OCI-LY3 (cell line): ENCODE data around the gene SMIM43.

Experiments
- H2AFZ ChIP-seq: fragments of 200-600, 300-600 bp; shearing (Covaris generic); 2 replicates; pipeline ENCODE4 v1.6.0; 2014; ENCODE audit warnings: antibody characterized with exemption, low read depth, low read length
- H3K27ac ChIP-seq: fragments of 200-600, 300-600 bp; sonication (generic); 2 replicates; pipeline ENCODE4 v1.5.1; 2014; ENCODE audit warnings: mild to moderate bottlenecking, low read length, moderate library complexity, mixed read lengths
- H3K27me3 ChIP-seq: fragments of 200-600, 300-600 bp; sonication (generic); 2 replicates; pipeline ENCODE4 v1.6.1; 2014; ENCODE audit warnings: low read depth, low read length, mixed read lengths
- H3K36me3 ChIP-seq: fragments of 200-600, 300-600 bp; sonication (generic); replicated peaks from 2 replicates; pipeline ENCODE3; 2014; ENCODE audit warnings: low read depth, low read length, mixed read lengths
- H3K4me1 ChIP-seq: fragments of 300-600, 200-600 bp; sonication (generic); 2 replicates; pipeline ENCODE4 v1.6.1; 2014; ENCODE audit warnings: low read length, mixed read lengths
- H3K4me2 ChIP-seq: fragments of 200-600, 300-600 bp; sonication (generic); 2 replicates; pipeline ENCODE4 v1.6.1; 2014; ENCODE audit warnings: low read length, mixed read lengths
- H3K4me3 ChIP-seq: fragments of 300-600, 200-600 bp; sonication (generic); 2 replicates; pipeline ENCODE4 v1.5.1; 2014; ENCODE audit warnings: antibody characterized with exemption, mild to moderate bottlenecking, low read length, moderate library complexity
- H3K79me2 ChIP-seq: fragments of 300-600, 200-600 bp; shearing (Covaris generic); 2 replicates; pipeline ENCODE4 v1.6.1; 2014; ENCODE audit warnings: mild to moderate bottlenecking, low read length, mixed read lengths
- H3K9ac ChIP-seq: fragments of 300-600, 200-600 bp; shearing (Covaris generic); 2 replicates; pipeline ENCODE4 v1.6.0; 2014; ENCODE audit warnings: mild to moderate bottlenecking, low read length, moderate library complexity
- H3K9me3 ChIP-seq: fragments of 200-600, 300-600 bp; shearing (Covaris generic); 2 replicates; pipeline ENCODE4 v1.6.1; 2014; ENCODE audit warnings: low read length, mixed read lengths; ENCODE audit not compliant: insufficient read depth
- H4K20me1 ChIP-seq: fragments of 200-600, 300-600 bp; sonication (generic); 2 replicates; pipeline ENCODE4 v1.6.1; 2016; ENCODE audit warnings: low read length, mixed read lengths; ENCODE audit not compliant: insufficient read depth
- EZH2phosphoT487 ChIP-seq: fragments of 200-600 bp; shearing (Covaris generic); IDR thresholded peaks from 2 replicates; pipeline ENCODE4 v1.6.1; 2018; ENCODE audit warnings: antibody characterized with exemption, mixed run types, low read depth
- TF ChIP-seq, protein P1 (sequence below): fragments of 200-600, 300-600 bp; sonication (generic); IDR thresholded peaks from 2 replicates; pipeline ENCODE4 v1.5.1; 2014; ENCODE audit warnings: antibody characterized with exemption, low read length, low read depth

The SMIM43 gene

DNA sequence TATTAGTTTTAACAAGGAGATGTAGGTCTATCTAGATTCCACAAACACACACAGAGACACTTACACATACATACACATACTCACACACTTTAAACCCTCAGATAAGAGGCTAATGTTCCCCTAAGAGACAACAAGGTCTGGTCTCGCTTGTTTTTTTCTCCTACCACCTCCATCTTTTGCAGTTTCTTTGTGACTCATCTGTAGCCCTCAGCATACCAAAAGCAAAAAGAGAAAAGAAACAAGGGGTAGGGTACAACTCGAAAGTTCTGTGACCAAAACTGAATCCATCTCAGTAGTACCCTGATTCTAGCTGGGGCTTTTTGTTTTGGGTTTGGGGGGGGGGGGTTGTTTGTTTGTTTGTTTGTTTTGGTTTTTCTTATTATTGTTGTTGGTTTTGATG, 23.9 kb upstream of the SMIM43 start:
- Histone ChIP-seq H3K4me3 (peak overlapping the region; percentile 23; the same call in 1 of the 2 replicates), H3K36me3 (no peaks in the 10 kb centered on the region), H3K79me2 (no peaks in the 10 kb centered on the region), H3K27me3 (no peaks in the 10 kb centered on the region), H3K4me1 (peaks cover 13% of the 10 kb centered on the region), H3K9ac (no peak overlapping the region), H2AFZ (no peak overlapping the region), H4K20me1 (no peaks in the 10 kb centered on the region), H3K27ac (no peak overlapping the region), H3K4me2 (peak overlapping the region; percentile 47), H3K9me3 (no peaks in the 10 kb centered on the region)
- TF ChIP-seq EZH2phosphoT487, result no peak
- TF ChIP-seq, protein P1, sequence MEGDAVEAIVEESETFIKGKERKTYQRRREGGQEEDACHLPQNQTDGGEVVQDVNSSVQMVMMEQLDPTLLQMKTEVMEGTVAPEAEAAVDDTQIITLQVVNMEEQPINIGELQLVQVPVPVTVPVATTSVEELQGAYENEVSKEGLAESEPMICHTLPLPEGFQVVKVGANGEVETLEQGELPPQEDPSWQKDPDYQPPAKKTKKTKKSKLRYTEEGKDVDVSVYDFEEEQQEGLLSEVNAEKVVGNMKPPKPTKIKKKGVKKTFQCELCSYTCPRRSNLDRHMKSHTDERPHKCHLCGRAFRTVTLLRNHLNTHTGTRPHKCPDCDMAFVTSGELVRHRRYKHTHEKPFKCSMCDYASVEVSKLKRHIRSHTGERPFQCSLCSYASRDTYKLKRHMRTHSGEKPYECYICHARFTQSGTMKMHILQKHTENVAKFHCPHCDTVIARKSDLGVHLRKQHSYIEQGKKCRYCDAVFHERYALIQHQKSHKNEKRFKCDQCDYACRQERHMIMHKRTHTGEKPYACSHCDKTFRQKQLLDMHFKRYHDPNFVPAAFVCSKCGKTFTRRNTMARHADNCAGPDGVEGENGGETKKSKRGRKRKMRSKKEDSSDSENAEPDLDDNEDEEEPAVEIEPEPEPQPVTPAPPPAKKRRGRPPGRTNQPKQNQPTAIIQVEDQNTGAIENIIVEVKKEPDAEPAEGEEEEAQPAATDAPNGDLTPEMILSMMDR, result no peak

DNA sequence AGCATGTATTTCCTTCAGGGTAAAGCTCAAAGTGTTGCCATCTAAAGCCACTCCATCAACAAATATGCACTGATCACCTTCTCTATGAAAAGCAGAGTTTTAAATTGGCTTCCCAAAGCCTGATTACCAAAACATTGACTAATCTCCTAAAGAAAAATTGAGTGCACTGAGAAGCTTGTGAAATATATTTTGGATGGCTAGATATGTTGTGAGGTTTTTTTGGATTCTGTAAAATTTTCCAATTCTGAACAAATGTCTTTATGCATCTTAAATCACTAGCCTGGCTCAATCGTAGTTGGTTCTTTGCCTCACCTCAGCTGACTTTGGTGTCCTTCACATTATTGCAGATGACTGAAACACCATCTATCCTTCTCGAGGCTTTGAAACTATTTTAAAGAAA, 21.3 kb upstream of the SMIM43 start:
- Histone ChIP-seq H3K4me2 (no peak overlapping the region), H3K79me2 (no peaks in the 10 kb centered on the region), H3K4me1 (peaks cover 13% of the 10 kb centered on the region), H2AFZ (no peak overlapping the region), H3K36me3 (no peaks in the 10 kb centered on the region), H3K27ac (no peak overlapping the region), H3K9me3 (no peaks in the 10 kb centered on the region), H4K20me1 (no peaks in the 10 kb centered on the region), H3K9ac (no peak overlapping the region), H3K4me3 (no peak overlapping the region), H3K27me3 (no peaks in the 10 kb centered on the region)
- TF ChIP-seq, protein P1, result no peak
- TF ChIP-seq EZH2phosphoT487, result no peak

DNA sequence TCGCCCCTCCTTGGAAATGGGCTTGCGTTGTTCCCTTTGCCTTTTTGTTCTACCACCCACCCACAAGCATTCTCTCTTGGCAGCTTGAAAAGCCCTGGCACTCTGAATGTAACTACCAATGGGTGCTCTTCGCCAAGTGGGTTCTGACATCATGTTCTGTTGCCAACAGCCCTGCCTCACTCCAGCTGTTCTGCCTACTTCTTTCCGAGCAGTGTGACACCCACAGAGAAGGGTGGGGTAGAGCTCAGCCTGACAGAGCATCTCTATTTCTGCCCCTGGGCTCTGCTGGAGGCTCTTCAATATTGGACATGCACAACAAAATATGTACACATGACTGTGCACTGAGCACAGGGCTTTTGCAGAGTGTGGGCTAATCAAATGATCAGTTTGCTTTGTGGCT, 20.5 kb upstream of the SMIM43 start:
- H3K9me3 ChIP-seq, result no peaks in the 10 kb centered on the region
- no peak overlapping the region for H3K4me2 ChIP-seq
- H2AFZ ChIP-seq, result no peak overlapping the region
- no peak overlapping the region for H3K27ac ChIP-seq
- H3K4me3 ChIP-seq, result no peak overlapping the region
- no peak for TF ChIP-seq EZH2phosphoT487
- TF ChIP-seq, protein P1, result no peak
- H3K4me1 ChIP-seq, result peaks cover 13% of the 10 kb centered on the region
- no peaks in the 10 kb centered on the region for H4K20me1 ChIP-seq
- no peak overlapping the region for H3K9ac ChIP-seq
- H3K36me3 ChIP-seq, result no peaks in the 10 kb centered on the region
- no peaks in the 10 kb centered on the region for H3K79me2 ChIP-seq
- H3K27me3 ChIP-seq, result no peaks in the 10 kb centered on the region

DNA sequence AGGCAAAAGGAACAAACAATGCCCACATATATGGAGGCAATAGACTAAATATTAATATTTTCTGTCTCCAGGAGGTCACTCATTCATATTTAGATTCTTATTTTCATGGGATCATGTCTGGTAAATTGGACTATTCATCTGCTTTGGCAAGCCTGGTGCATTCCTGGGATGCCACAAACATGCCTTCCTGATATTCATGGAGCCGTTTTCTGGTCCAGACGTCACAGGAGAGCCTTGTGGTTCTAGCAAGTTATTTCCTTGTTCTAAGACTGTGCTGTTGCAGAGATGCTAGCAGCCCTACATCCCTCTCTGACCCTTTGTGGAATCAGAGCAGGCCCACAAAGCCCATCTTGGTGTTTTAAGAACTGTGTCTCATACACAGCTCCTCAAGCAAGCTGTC, 20.0 kb upstream of the SMIM43 start:
- H3K27ac ChIP-seq, result no peak overlapping the region
- H3K9me3 ChIP-seq, result no peaks in the 10 kb centered on the region
- peaks cover 13% of the 10 kb centered on the region for H3K4me1 ChIP-seq
- H4K20me1 ChIP-seq, result no peaks in the 10 kb centered on the region
- H3K27me3 ChIP-seq, result no peaks in the 10 kb centered on the region
- H3K79me2 ChIP-seq, result no peaks in the 10 kb centered on the region
- no peak overlapping the region for H3K4me3 ChIP-seq
- no peak overlapping the region for H3K4me2 ChIP-seq
- H3K9ac ChIP-seq, result no peak overlapping the region
- no peaks in the 10 kb centered on the region for H3K36me3 ChIP-seq
- H2AFZ ChIP-seq, result no peak overlapping the region
- TF ChIP-seq, protein P1, result no peak
- TF ChIP-seq EZH2phosphoT487, result no peak
